ENCODE measurements around the gene SRGAP3. TPM values are rescaled to one million over a fixed set of nuclear protein-coding genes. Genes with fewer than 3 reads are reported as not detected.
A peak's percentile ranks its signal among the peaks of the same experiment; 100 is the strongest.

SRGAP3 gene
- total and polyA plus RNA-seq, 8 donors = 5.1 to 28.9 (median 22.4) TPM

DNA sequence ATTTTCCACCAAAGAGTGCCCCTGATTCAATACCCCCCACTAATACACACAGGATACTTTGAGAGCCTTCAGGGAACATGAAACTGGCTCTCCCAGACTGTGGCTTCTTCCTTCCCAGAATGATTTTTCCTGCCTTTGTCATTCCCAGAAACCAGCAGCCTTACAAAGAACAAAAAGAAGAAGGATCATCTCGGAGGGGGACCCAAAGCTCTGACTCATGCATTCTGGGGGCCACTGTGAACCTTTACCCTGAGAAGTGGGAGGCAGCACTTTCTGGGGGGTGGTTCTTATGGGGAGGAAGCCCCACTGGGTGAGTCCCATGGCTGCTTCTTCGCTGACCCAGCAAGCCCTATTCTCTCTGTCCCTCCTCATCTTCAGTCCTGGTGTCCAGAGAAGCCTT, 241.5 kb downstream of the SRGAP3 start:
- TF ChIP-seq CTCF (IDR thresholded peaks at IDR 0.05) = no peak
- ATAC-seq (no peak), DNase-seq (no peak)
- no peak overlapping the region for H3K4me3 ChIP-seq
- H3K36me3 ChIP-seq = no peaks in the 10 kb centered on the region
- no peaks in the 10 kb centered on the region for H3K4me1 ChIP-seq
- no peaks in the 10 kb centered on the region for H3K9me3 ChIP-seq
- no peak overlapping the region for H3K27ac ChIP-seq
- no peaks in the 10 kb centered on the region for H3K27me3 ChIP-seq
- intact Hi-C loops (cut with DNase I) = no loop called here

GRCh38 chr3:9007213-9007612, 242.2 kb downstream of the SRGAP3 start:
- Histone ChIP-seq H3K27me3 (no peaks in the 10 kb centered on the region), H3K36me3 (no peaks in the 10 kb centered on the region), H3K9me3 (no peaks in the 10 kb centered on the region), H3K27ac (no peak overlapping the region), H3K4me3 (no peak overlapping the region), H3K4me1 (no peaks in the 10 kb centered on the region)
- DNase-seq (no peak), ATAC-seq (no peak)
- no peak for TF ChIP-seq CTCF (IDR thresholded peaks at IDR 0.05)
- intact Hi-C loops (cut with DNase I) = no loop called here

GRCh38 chr3:9000041-9000440, 249.4 kb downstream of the SRGAP3 start:
- no peak for DNase-seq

DNA sequence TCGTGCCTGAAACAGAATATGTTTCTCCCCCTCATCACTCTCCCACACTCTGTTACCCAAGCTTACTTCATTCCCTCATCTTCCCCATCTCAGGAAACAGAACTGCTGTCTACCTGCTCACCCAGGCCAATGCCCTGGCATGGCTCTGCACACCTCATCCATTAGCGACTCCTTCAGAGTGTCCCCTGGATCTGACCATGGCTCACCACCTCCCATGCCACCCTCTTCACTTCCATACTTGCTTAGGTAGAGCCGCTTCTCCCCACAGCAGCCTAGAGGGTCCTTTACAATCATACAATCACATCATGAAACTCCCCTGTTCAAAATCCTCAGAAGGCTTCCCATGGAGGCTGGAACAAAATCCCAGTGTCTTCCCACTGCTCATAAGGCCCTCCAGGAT, 252.3 kb downstream of the SRGAP3 start:
- H3K4me3 ChIP-seq = no peak overlapping the region
- intact Hi-C loops (cut with DNase I) = no loop called here
- no peak for TF ChIP-seq CTCF (IDR thresholded peaks at IDR 0.05)
- H3K9me3 ChIP-seq = no peaks in the 10 kb centered on the region
- no peak for DNase-seq
- H3K36me3 ChIP-seq = no peaks in the 10 kb centered on the region
- H3K27ac ChIP-seq = peak overlapping the region in 1 of 2 donors; percentile 10
- H3K27me3 ChIP-seq = no peaks in the 10 kb centered on the region
- H3K4me1 ChIP-seq = no peaks in the 10 kb centered on the region
- ATAC-seq = no peak

More at GRCh38 chr3:9000041-9000440, 249.4 kb downstream of the SRGAP3 start:
- no peaks in the 10 kb centered on the region for H3K27me3 ChIP-seq
- no peaks in the 10 kb centered on the region for H3K36me3 ChIP-seq
- ATAC-seq = no peak
- H3K4me3 ChIP-seq = no peak overlapping the region
- H3K27ac ChIP-seq = no peak overlapping the region
- TF ChIP-seq CTCF (IDR thresholded peaks at IDR 0.05) = no peak
- no peaks in the 10 kb centered on the region for H3K9me3 ChIP-seq
- H3K4me1 ChIP-seq = no peaks in the 10 kb centered on the region
- intact Hi-C loops (cut with DNase I) = no loop called here

DNA sequence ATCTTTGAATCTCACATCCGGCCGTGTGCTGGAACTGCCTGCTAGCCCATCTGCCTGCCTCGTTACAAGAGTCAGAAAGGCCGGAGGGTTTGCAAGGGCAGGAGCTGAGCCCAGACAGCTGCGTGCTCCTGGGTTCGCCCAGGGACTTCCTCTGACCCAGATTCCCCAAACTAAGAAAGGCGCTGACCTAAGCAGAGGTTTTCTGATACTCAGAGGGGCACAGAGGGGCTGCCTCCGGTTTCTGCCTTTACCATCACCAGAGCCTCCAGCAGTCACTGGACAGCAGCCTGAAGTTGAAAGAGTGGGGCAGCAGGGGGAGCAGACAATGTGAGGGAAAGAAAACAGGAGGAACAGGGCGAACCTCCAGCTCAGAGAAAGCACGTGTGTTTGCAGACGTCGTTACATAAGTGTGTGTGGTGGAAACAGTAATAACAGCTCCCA, 252.7 kb downstream of the SRGAP3 start:
- no peaks in the 10 kb centered on the region for H3K36me3 ChIP-seq
- DNase-seq (peak in 2 of 4 donors; percentile 57 to 82), ATAC-seq (peak; percentile 66)
- peak overlapping the region in 1 of 2 donors; percentile 10 for H3K27ac ChIP-seq
- H3K4me3 ChIP-seq = no peak overlapping the region
- H3K27me3 ChIP-seq = no peaks in the 10 kb centered on the region
- no peaks in the 10 kb centered on the region for H3K9me3 ChIP-seq
- H3K4me1 ChIP-seq = no peaks in the 10 kb centered on the region
- no peak for TF ChIP-seq CTCF (IDR thresholded peaks at IDR 0.05)
- intact Hi-C loops (cut with DNase I) = no loop called here
